GM12875 (cell line): ENCODE data around the gene HSD17B2.

Experiments
- H3K4me3 ChIP-seq: one replicate; pipeline ENCODE4 v1.5.1; 2011; ENCODE audit warnings: low read depth, low read length, control low read depth
- CTCF ChIP-seq: IDR thresholded peaks from 2 replicates; pipeline ENCODE4 v1.5.1; 2011; ENCODE audit warnings: low read depth, mild to moderate bottlenecking, control low read depth, inconsistent platforms, low read length, moderate library complexity, borderline replicate concordance; ENCODE audit not compliant: insufficient read depth

HSD17B2 gene

GRCh38 chr16:82074019-82074558 is 39.0 kb downstream of the HSD17B2 start:
- TF ChIP-seq CTCF: no peak
- no peak overlapping the region for H3K4me3 ChIP-seq

- TF ChIP-seq CTCF: no peak
- no peak overlapping the region for H3K4me3 ChIP-seq
Observed at GRCh38 chr16:82078125-82078524, 43.1 kb downstream of the HSD17B2 start.

GRCh38 chr16:82079892-82080291 is 44.8 kb downstream of the HSD17B2 start:
- H3K4me3 ChIP-seq: no peak overlapping the region
- TF ChIP-seq CTCF: no peak

GRCh38 chr16:82081264-82081663 is 46.2 kb downstream of the HSD17B2 start:
- H3K4me3 ChIP-seq: no peak overlapping the region
- no peak for TF ChIP-seq CTCF

GRCh38 chr16:82082097-82082496 is 47.0 kb downstream of the HSD17B2 start:
- TF ChIP-seq CTCF: no peak
- H3K4me3 ChIP-seq: no peak overlapping the region

GRCh38 chr16:82082543-82083244 is 47.6 kb downstream of the HSD17B2 start:
- no peak for TF ChIP-seq CTCF
- no peak overlapping the region for H3K4me3 ChIP-seq

- H3K4me3 ChIP-seq: no peak overlapping the region
- TF ChIP-seq CTCF: no peak
Observed at GRCh38 chr16:82083710-82084353, 48.8 kb downstream of the HSD17B2 start.
